Measurements from ENCODE around the gene RAB25. TPM values are rescaled to one million over a fixed set of nuclear protein-coding genes. Genes with fewer than 3 reads are reported as not detected.

The RAB25 gene
- total and polyA plus RNA-seq, 4 donors, result 0.67 to 2.0 (median 0.92) TPM

- TF ChIP-seq, protein P1, sequence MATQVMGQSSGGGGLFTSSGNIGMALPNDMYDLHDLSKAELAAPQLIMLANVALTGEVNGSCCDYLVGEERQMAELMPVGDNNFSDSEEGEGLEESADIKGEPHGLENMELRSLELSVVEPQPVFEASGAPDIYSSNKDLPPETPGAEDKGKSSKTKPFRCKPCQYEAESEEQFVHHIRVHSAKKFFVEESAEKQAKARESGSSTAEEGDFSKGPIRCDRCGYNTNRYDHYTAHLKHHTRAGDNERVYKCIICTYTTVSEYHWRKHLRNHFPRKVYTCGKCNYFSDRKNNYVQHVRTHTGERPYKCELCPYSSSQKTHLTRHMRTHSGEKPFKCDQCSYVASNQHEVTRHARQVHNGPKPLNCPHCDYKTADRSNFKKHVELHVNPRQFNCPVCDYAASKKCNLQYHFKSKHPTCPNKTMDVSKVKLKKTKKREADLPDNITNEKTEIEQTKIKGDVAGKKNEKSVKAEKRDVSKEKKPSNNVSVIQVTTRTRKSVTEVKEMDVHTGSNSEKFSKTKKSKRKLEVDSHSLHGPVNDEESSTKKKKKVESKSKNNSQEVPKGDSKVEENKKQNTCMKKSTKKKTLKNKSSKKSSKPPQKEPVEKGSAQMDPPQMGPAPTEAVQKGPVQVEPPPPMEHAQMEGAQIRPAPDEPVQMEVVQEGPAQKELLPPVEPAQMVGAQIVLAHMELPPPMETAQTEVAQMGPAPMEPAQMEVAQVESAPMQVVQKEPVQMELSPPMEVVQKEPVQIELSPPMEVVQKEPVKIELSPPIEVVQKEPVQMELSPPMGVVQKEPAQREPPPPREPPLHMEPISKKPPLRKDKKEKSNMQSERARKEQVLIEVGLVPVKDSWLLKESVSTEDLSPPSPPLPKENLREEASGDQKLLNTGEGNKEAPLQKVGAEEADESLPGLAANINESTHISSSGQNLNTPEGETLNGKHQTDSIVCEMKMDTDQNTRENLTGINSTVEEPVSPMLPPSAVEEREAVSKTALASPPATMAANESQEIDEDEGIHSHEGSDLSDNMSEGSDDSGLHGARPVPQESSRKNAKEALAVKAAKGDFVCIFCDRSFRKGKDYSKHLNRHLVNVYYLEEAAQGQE (IDR thresholded peaks at IDR 0.05), result peak; percentile 69
- TF ChIP-seq YY1 (IDR thresholded peaks at IDR 0.05) (peak; percentile 64), JUND (IDR thresholded peaks at IDR 0.05) (peak; percentile 69 to 78), ATF3 (IDR thresholded peaks at IDR 0.05) (peak; percentile 65), HNF4A (conservative IDR thresholded peaks at IDR 0.05) (peak; percentile 90 to 91), RXRA (IDR thresholded peaks at IDR 0.05) (peak; percentile 92 to 95), RAD21 (IDR thresholded peaks at IDR 0.05) (peak; percentile 40 to 48), SP1 (IDR thresholded peaks at IDR 0.05) (peak; percentile 94), GABPA (IDR thresholded peaks at IDR 0.05 in 1 of 2, conservative IDR thresholded peaks at IDR 0.05 in 1 of 2) (peak in 1 of 2 donors; percentile 53), FOXA2 (IDR thresholded peaks at IDR 0.05) (peak; percentile 61)
- TF ChIP-seq, protein P2, sequence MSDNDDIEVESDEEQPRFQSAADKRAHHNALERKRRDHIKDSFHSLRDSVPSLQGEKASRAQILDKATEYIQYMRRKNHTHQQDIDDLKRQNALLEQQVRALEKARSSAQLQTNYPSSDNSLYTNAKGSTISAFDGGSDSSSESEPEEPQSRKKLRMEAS (IDR thresholded peaks at IDR 0.05), result peak; percentile 61
Measured at GRCh38 chr1:156086256-156086662, 25.3 kb downstream of the RAB25 start (continued).

DNA sequence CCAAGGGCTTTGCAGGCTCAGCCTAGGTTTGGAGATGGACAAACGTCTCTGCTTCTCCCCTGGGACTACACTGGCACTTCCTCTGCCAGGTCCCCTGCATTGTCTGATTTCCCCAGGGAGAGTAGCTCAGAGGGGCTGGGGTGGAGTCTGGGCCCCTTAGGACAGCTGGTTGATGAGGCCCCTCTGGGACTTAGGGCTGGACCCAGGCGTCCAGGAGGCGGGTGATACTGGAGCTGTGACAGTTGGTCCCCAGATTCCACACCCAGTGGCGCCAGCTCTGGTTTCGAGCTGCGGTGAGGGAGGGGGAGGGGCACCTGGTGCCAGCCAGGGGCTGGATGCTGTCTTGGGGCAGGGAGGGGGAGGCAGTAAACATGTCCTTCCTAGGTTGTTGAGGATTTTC lies 28.7 kb downstream of the RAB25 start:
- Histone ChIP-seq H3K4me1 (ENCODE audit: control insufficient read depth in 4 of 4, insufficient read depth in 4 of 4, low read length in 3 of 4) (peaks cover 0 to 17% (median 10%) of the 10 kb centered on the region in 4 donors), H3K27ac (ENCODE audit: low read depth in 1 of 2, low read length in 2 of 2) (no peak overlapping the region), H3K27me3 (ENCODE audit: control insufficient read depth in 4 of 4, insufficient read depth in 4 of 4, low read length in 3 of 4) (no peaks in the 10 kb centered on the region), H3K9me3 (ENCODE audit: control insufficient read depth in 4 of 4, low read length in 3 of 4) (no peaks in the 10 kb centered on the region), H3K36me3 (ENCODE audit: control insufficient read depth in 4 of 4, insufficient read depth in 3 of 4, low read depth in 1 of 4, low read length in 3 of 4) (no peaks in the 10 kb centered on the region), H3K9ac (ENCODE audit: low read depth in 1 of 2, low read length in 2 of 2) (no peak overlapping the region), H3K4me3 (ENCODE audit: low read depth in 1 of 3, low read length in 3 of 3) (no peak overlapping the region)
- WGBS, result 78% methylated on average over 6 of the region's 6 CpGs
- no peak for DNase-seq (ENCODE audit: low spot score)
- TF ChIP-seq ZBTB33 (IDR thresholded peaks at IDR 0.05) (no peak), NR2F2 (IDR thresholded peaks at IDR 0.05) (no peak), RXRA (IDR thresholded peaks at IDR 0.05) (no peak), FOXA2 (IDR thresholded peaks at IDR 0.05) (no peak), HNF4G (IDR thresholded peaks at IDR 0.05) (no peak), SP1 (IDR thresholded peaks at IDR 0.05) (no peak), YY1 (IDR thresholded peaks at IDR 0.05) (no peak), TAF1 (conservative IDR thresholded peaks at IDR 0.05) (no peak), ATF3 (IDR thresholded peaks at IDR 0.05) (no peak), RAD21 (IDR thresholded peaks at IDR 0.05) (no peak), EGR1 (IDR thresholded peaks at IDR 0.05; ENCODE audit: low read depth in 2 of 2) (no peak), GABPA (IDR thresholded peaks at IDR 0.05 in 1 of 2, conservative IDR thresholded peaks at IDR 0.05 in 1 of 2) (no peak)
- TF ChIP-seq, protein P3, sequence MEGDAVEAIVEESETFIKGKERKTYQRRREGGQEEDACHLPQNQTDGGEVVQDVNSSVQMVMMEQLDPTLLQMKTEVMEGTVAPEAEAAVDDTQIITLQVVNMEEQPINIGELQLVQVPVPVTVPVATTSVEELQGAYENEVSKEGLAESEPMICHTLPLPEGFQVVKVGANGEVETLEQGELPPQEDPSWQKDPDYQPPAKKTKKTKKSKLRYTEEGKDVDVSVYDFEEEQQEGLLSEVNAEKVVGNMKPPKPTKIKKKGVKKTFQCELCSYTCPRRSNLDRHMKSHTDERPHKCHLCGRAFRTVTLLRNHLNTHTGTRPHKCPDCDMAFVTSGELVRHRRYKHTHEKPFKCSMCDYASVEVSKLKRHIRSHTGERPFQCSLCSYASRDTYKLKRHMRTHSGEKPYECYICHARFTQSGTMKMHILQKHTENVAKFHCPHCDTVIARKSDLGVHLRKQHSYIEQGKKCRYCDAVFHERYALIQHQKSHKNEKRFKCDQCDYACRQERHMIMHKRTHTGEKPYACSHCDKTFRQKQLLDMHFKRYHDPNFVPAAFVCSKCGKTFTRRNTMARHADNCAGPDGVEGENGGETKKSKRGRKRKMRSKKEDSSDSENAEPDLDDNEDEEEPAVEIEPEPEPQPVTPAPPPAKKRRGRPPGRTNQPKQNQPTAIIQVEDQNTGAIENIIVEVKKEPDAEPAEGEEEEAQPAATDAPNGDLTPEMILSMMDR (IDR thresholded peaks at IDR 0.05; ENCODE audit: low read depth, low read length, missing input control), result no peak
- TF ChIP-seq, protein P2 (IDR thresholded peaks at IDR 0.05), result no peak
- TF ChIP-seq, protein P1 (IDR thresholded peaks at IDR 0.05), result no peak
